Activated T-cell treated with anti-CD3 and anti-CD28 coated beads, Interleukin-2, amount 50 U/mL, for 24 hours (primary cell): Measurements from ENCODE around the gene CSNK2A2.

ENCODE experiments used
- DNase-seq: peaks from one replicate; pipeline ENCODE4 v3.0.0-alpha.2; 2020
- H3K27ac Mint-ChIP-seq: 2 replicates; pipeline ENCODE4 v1.8.0; 2020; ENCODE audit warnings: mild to moderate bottlenecking, mixed read lengths
- H3K27me3 Mint-ChIP-seq: 2 replicates; pipeline ENCODE4 v1.8.0; 2020; ENCODE audit warnings: mixed read lengths
- H3K36me3 Mint-ChIP-seq: 2 replicates; pipeline ENCODE4 v1.8.0; 2020; ENCODE audit warnings: low read depth, mixed read lengths
- H3K4me1 Mint-ChIP-seq: 2 replicates; pipeline ENCODE4 v1.8.0; 2020; ENCODE audit warnings: low read depth, mixed read lengths
- H3K4me3 Mint-ChIP-seq: 2 replicates; pipeline ENCODE4 v1.8.0; 2020; ENCODE audit warnings: mild to moderate bottlenecking, moderate library complexity, mixed read lengths
- H3K9me3 Mint-ChIP-seq: 2 replicates; pipeline ENCODE4 v1.8.0; 2020; ENCODE audit warnings: mixed read lengths

CSNK2A2 gene

GRCh38 chr16:58187092-58187491 lies 10.8 kb downstream of the CSNK2A2 start:
- H3K36me3 Mint-ChIP-seq: peaks cover 95% of the 10 kb centered on the region
- no peak for DNase-seq

DNA sequence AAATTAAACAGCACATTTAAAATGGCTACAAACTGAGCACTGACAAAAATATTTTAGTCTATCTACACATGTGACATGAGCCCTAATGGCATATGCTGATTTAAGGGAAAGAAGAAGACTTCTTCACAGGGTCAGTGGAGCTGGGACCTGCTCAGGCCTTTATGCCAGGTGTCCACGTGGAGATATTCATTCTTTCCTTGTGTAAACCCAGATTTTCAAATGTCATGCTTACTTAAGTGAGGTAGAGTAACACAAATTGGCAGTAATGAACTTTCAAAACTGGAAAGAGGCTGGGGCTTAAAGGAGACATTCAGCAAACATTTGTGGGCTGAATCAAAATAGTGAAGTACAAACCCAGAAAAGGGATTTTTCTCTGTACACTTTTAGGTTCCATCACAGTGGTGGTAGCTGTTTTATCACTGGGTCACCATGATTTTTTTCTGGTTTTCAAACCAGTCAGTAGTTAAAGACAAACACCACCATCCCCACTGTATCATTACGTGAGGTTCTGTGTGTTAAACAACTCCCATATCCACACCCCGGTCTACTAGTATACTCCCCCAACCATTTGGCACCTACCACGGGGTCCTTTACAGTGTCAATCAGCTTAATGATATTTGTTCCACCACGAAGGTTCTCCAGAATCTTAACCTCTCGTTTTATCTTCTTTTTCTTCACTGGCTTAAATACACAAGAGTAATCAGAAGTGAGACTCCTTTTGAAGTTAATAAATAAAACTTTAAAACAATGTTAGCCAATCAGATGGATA lies 11.5 kb downstream of the CSNK2A2 start:
- peaks cover 44% of the 10 kb centered on the region for H3K4me1 Mint-ChIP-seq
- peaks cover 95% of the 10 kb centered on the region for H3K36me3 Mint-ChIP-seq
- DNase-seq: no peak
- no peak overlapping the region for H3K4me3 Mint-ChIP-seq
- no peaks in the 10 kb centered on the region for H3K9me3 Mint-ChIP-seq
- no peak overlapping the region for H3K27ac Mint-ChIP-seq
- no peaks in the 10 kb centered on the region for H3K27me3 Mint-ChIP-seq

More at GRCh38 chr16:58187092-58187491, 10.8 kb downstream of the CSNK2A2 start:
- Mint-ChIP-seq H3K4me1 (peaks cover 43% of the 10 kb centered on the region), H3K9me3 (no peaks in the 10 kb centered on the region), H3K4me3 (no peak overlapping the region), H3K27ac (peak overlapping the region; percentile 62), H3K27me3 (no peaks in the 10 kb centered on the region)

DNA sequence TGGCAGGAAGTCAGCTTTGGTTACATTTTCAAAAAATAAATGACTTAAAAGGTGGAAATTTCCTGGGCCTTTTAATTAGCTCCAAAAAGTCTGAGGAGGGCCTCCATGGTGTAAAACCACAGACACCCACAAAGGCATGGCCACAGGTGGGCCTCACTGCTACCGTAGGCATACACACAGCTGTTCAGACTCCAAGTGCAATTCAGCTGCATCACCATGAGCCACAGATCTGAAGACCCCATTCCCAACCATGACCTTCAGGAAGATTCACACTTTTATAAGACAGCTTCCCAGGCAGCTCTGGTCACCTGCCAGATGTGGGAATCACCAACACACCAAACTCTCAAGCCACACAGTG lies 20.6 kb downstream of the CSNK2A2 start:
- Mint-ChIP-seq H3K9me3 (no peaks in the 10 kb centered on the region), H3K27ac (peak overlapping the region; percentile 88), H3K4me3 (peak overlapping the region; percentile 5), H3K4me1 (peaks cover 66% of the 10 kb centered on the region), H3K27me3 (no peaks in the 10 kb centered on the region), H3K36me3 (peaks cover 97% of the 10 kb centered on the region)
- no peak for DNase-seq

GRCh38 chr16:58176608-58177352 lies 21.1 kb downstream of the CSNK2A2 start:
- DNase-seq: no peak
- H3K27ac Mint-ChIP-seq: peak overlapping the region; percentile 88
- peaks cover 98% of the 10 kb centered on the region for H3K36me3 Mint-ChIP-seq
- H3K4me3 Mint-ChIP-seq: no peak overlapping the region
- no peaks in the 10 kb centered on the region for H3K27me3 Mint-ChIP-seq
- no peaks in the 10 kb centered on the region for H3K9me3 Mint-ChIP-seq
- peaks cover 63% of the 10 kb centered on the region for H3K4me1 Mint-ChIP-seq

DNA sequence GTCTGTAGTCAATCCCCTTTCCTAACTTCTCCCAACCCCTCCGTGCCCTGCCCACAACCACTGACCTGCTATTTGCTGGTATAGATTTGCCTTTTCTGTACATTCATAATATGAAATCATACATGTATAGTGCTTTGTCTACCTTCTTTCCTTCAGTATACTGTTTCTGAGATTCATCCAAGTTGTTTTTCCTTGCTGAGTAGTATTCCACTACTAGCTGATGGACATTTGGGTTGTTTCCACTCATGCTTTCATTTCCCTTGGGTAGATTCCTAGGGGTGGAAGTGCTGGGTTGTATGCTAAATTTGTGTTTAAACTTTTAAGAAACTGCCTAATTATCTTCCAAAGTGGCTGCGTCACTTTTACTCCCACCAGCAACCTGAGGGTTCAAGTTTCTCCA lies 27.7 kb downstream of the CSNK2A2 start:
- H3K27ac Mint-ChIP-seq: peak overlapping the region; percentile 35

DNA sequence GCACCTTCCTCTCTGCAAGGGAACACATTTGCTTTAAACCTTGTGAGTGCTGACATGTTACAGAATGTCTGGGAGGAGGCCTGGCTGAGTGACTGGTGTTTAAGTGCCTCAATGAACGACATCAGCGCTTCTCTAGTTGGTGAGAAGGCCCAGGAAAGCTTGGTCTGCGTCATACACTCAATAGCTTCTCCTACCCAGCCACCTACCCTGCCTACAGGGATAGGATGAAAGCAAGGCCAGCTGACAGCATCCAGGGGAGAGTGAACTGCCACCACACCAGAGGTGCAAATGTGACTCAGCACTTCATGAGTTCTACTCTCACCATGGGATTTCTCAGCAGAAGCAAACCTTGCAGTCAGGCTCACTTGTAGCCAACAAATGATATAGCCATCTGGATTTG lies 37.1 kb downstream of the CSNK2A2 start:
- Mint-ChIP-seq H3K27me3 (no peaks in the 10 kb centered on the region), H3K4me1 (peaks cover 3% of the 10 kb centered on the region), H3K27ac (peak overlapping the region; percentile 61), H3K4me3 (no peak overlapping the region), H3K9me3 (no peaks in the 10 kb centered on the region), H3K36me3 (peaks cover 80% of the 10 kb centered on the region)
- no peak for DNase-seq

More for the DNA sequence above, 27.7 kb downstream of the CSNK2A2 start:
- H3K9me3 Mint-ChIP-seq: no peaks in the 10 kb centered on the region
- DNase-seq: no peak
- H3K4me3 Mint-ChIP-seq: no peak overlapping the region
- peaks cover 94% of the 10 kb centered on the region for H3K36me3 Mint-ChIP-seq
- peaks cover 18% of the 10 kb centered on the region for H3K4me1 Mint-ChIP-seq
- no peaks in the 10 kb centered on the region for H3K27me3 Mint-ChIP-seq

DNA sequence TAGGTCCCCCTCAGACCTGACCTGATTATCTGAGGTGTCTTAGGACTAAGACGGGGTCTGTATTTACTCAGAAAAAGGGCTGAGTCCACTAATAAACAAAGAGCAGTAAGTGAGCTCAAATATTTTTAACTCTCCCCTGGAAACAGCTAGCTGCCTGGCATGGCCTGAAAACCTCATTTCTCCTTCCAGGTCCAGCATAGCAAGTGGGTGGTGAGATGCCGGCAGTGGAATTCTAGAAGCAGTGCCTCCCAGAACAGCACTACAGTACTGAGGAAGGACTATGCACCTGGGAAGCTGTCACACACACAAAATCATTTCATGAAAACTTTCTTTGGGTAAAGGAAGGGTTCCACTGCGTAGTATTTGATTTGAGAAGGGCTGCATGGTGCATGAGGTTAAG lies 39.2 kb downstream of the CSNK2A2 start:
- Mint-ChIP-seq H3K4me3 (no peak overlapping the region), H3K4me1 (peaks cover 5% of the 10 kb centered on the region), H3K9me3 (no peaks in the 10 kb centered on the region), H3K27ac (no peak overlapping the region), H3K27me3 (no peaks in the 10 kb centered on the region), H3K36me3 (peaks cover 59% of the 10 kb centered on the region)
- no peak for DNase-seq

DNA sequence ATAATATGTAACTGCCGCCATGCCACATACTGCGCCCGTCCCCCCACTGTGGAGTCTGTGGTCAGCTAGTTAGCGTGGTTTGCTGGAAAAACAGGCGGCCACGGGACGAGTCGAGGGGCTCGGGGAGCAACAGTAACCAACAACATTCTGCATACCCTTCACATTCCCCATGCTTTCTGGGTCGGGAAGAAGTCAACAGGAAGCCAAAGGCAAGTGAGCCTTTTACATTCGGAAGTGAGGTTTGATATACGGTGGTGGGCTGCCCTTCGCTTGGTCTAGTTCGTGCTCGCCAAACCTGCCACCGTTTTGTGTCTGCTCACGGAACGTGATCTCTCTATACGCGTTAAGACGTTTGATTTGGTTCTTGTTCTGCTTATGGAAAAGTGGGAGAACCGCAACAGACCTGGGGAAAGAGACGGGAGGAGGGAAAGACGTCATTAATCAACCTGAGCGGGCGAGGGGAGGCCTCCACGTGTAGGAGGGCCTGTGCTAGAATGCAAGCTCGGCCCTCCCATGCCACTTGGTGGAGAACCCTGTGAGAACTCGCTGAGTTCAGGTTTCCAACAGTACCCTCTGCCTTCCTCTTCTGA lies 39.9 kb downstream of the CSNK2A2 start:
- Mint-ChIP-seq H3K36me3 (peaks cover 52% of the 10 kb centered on the region), H3K27me3 (no peaks in the 10 kb centered on the region), H3K4me3 (no peak overlapping the region), H3K4me1 (peaks cover 5% of the 10 kb centered on the region), H3K27ac (no peak overlapping the region), H3K9me3 (no peaks in the 10 kb centered on the region)
- DNase-seq: no peak

DNA sequence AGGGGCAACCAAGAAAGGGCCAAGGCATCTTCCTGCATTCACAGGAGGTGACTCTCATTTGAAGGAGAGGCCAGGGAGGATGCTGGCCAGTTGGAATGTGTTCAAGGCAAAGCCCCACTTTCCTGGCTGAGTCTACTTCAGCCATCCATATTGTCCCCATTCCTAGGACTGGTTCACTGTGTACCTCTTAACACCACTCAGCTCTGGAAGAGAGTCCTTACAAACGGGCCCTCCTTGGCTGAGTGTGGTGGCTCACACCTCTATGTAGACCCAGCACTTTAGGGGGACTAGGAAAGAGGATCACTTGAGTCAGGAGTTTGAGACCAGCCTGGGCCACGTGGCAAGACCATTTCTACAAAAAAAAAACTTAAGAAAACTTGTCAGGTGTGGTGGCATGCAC lies 40.7 kb downstream of the CSNK2A2 start:
- Mint-ChIP-seq H3K4me3 (no peak overlapping the region), H3K36me3 (peaks cover 45% of the 10 kb centered on the region), H3K27me3 (no peaks in the 10 kb centered on the region), H3K27ac (no peak overlapping the region), H3K9me3 (no peaks in the 10 kb centered on the region), H3K4me1 (peaks cover 5% of the 10 kb centered on the region)
- DNase-seq: no peak

DNA sequence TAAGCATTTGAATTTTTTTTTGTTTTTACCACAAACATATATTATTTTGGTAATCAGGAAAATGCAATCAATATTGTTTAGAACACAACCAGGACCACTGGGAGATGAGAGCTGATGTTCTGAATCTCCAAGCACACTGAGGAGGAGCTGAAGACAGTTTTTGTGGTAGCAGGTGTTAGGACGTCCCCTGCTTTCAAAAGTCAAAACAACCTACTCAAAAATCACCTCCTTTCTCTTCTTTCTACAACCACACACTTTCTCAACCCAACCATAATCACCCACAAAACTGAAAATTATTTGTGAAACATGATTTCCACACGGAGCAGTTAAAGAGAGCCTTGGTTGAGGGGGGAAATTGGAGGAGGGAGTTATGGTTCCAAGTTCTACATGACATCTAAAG lies 42.1 kb downstream of the CSNK2A2 start:
- Mint-ChIP-seq H3K4me1 (peaks cover 5% of the 10 kb centered on the region), H3K9me3 (no peaks in the 10 kb centered on the region), H3K27me3 (no peaks in the 10 kb centered on the region), H3K4me3 (no peak overlapping the region), H3K27ac (peak overlapping the region; percentile 7), H3K36me3 (peaks cover 31% of the 10 kb centered on the region)
- DNase-seq: no peak

DNA sequence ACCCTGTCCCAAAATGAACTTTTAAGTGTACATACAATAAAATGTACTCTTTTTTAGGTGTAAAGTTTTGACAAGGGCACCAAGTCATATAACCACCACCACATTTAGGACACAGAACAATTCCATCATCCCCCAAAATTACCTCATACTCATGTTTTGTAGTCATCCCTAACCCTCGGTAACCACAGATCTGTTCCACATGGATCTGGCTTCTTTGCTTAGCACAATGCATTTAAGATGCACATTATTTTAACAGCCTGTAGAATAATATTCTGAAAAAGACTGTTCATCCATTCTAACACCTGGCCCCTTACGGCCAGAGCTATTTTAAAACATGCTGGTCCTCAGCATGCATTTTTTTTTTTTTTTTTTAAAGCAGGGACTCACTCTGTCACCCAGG lies 43.6 kb downstream of the CSNK2A2 start:
- no peak for DNase-seq
- no peak overlapping the region for H3K27ac Mint-ChIP-seq
- no peaks in the 10 kb centered on the region for H3K9me3 Mint-ChIP-seq

DNA sequence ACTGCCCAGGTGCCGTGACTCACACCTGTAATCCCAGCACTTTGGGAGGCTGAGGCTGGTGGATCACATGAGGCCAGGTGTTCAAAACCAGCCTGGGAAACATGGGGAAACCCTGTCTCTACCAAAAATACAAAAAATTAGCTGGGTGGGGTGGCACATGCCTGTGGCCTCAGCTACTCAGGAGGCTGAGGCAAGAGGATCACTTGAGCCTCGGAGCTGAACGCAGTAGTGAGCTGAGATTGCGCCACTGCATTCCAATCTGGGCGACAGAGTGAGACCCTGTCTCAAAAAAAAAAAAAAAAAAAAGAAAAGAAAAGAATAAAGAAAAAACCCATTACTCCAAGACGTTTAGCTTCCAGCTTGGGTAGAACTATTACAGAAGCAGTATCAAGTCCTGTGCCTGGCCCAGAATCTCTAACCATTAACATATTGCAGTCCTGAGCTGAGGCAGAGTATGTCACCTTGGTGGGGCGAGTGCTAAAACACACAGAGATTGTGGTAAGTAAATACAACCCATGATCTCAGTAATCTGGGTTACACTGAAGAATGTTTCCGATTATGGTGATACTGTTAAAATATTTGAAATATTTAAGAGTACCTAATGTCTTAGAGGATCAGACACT lies 45.5 kb downstream of the CSNK2A2 start:
- H3K27ac Mint-ChIP-seq: no peak overlapping the region
- peaks cover 5% of the 10 kb centered on the region for H3K4me1 Mint-ChIP-seq
- no peaks in the 10 kb centered on the region for H3K9me3 Mint-ChIP-seq
- no peak for DNase-seq
- no peaks in the 10 kb centered on the region for H3K36me3 Mint-ChIP-seq
- no peak overlapping the region for H3K4me3 Mint-ChIP-seq
- no peaks in the 10 kb centered on the region for H3K27me3 Mint-ChIP-seq

More for the DNA sequence above, 43.6 kb downstream of the CSNK2A2 start:
- Mint-ChIP-seq H3K4me3 (no peak overlapping the region), H3K4me1 (peaks cover 5% of the 10 kb centered on the region), H3K36me3 (peaks cover 16% of the 10 kb centered on the region), H3K27me3 (no peaks in the 10 kb centered on the region)

DNA sequence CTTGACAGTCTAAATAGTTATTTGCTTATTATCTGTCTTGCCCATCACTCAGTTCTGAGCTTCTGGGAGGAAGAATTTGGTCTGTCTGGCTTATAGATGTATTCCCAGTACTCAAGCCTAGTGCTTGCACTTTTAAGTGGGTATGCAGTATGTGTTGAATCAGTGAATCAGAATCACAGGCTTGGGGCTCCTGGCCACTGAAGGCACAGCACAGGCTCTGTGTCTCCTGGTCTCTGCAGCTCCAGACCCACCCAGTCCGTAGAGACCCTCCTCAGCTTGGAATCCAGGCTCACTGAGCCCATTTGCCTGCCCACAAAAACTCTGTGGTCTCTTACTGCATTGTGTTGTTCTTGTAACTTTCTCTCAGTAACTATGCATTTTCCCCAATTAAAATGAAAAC lies 49.4 kb downstream of the CSNK2A2 start:
- no peak for DNase-seq
- peaks cover 2% of the 10 kb centered on the region for H3K36me3 Mint-ChIP-seq
- no peaks in the 10 kb centered on the region for H3K27me3 Mint-ChIP-seq
- no peaks in the 10 kb centered on the region for H3K4me1 Mint-ChIP-seq
- H3K4me3 Mint-ChIP-seq: no peak overlapping the region
- H3K27ac Mint-ChIP-seq: peak overlapping the region; percentile 15
- no peaks in the 10 kb centered on the region for H3K9me3 Mint-ChIP-seq

DNA sequence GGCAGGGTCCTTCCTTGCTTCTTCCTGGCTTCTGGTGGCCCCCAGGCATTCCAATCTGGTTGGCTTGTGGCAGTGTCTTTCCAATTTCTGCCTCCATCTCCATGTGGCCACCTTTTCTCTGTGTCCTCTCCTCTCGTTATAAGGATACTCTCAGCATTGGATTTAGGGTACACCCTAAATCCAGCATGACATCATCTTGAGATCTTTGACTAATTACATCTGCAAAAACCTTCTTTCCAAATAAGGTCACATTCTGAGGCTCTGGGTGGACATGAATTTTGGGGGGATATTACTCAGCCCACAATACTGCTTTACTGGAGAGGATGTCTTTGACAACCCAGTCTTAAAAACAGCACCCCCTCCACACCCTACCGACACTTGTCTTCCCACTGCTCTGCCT lies 49.8 kb downstream of the CSNK2A2 start:
- no peaks in the 10 kb centered on the region for H3K27me3 Mint-ChIP-seq
- no peaks in the 10 kb centered on the region for H3K4me1 Mint-ChIP-seq
- H3K27ac Mint-ChIP-seq: no peak overlapping the region
- H3K9me3 Mint-ChIP-seq: no peaks in the 10 kb centered on the region
- no peak for DNase-seq
- H3K4me3 Mint-ChIP-seq: no peak overlapping the region
- peaks cover 4% of the 10 kb centered on the region for H3K36me3 Mint-ChIP-seq
